Brain microvascular endothelial cell (primary cell): ENCODE results near the gene RTN4.

Source experiments
- DNase-seq: peaks from one replicate; pipeline ENCODE4 v3.0.0-alpha.2; 2020
- H3K27ac ChIP-seq: fragments of 250-450 bp; sonication (Bioruptor Pico); 2 replicates; pipeline ENCODE4 v1.5.1; 2020; ENCODE audit warnings: mild to moderate bottlenecking, moderate library complexity
- H3K27me3 ChIP-seq: fragments of 250-450 bp; sonication (Bioruptor Pico); replicated peaks from 2 replicates; pipeline ENCODE4 v1.5.1; 2020; ENCODE audit warnings: mild to moderate bottlenecking
- H3K36me3 ChIP-seq: fragments of 250-450 bp; sonication (Bioruptor Pico); replicated peaks from 2 replicates; pipeline ENCODE4 v1.5.1; 2020; ENCODE audit warnings: mild to moderate bottlenecking
- H3K4me3 ChIP-seq: 2 replicates; pipeline ENCODE4 v1.5.1; 2011; ENCODE audit warnings: low read depth, mild to moderate bottlenecking, control low read depth, low read length, moderate library complexity
- CTCF ChIP-seq: IDR thresholded peaks from 2 replicates; pipeline ENCODE4 v1.5.1; 2011; ENCODE audit warnings: low read depth, mild to moderate bottlenecking, moderate library complexity, low read length, control low read depth, inconsistent platforms; ENCODE audit errors: missing control alignments
- in situ Hi-C: cut with HindIII; loops from 2 replicates; pipeline ENCODE4 v1.10.0; 2017; ENCODE audit warnings: low sequenced_read_pairs, low pct_ligation_motif_present

Gene RTN4

GRCh38 chr2:54924121-54924520, 126.1 kb downstream of the RTN4 start:
- TF ChIP-seq CTCF, result no peak
- Histone ChIP-seq H3K27me3 (no peaks in the 10 kb centered on the region), H3K27ac (no peak overlapping the region), H3K36me3 (no peaks in the 10 kb centered on the region), H3K4me3 (no peak overlapping the region)
- DNase-seq, result no peak
- in situ Hi-C loops, result loop anchor here (25.0 kb wide), 1 partner anchor 238 kb away; no protein-coding TSS in a partner anchor
